GM18520 (cell line): Measurements from ENCODE around the gene BTNL2.
"Not testable (repeated sequence)": the region's sequence is repeated elsewhere in the genome, so short reads cannot be mapped to it uniquely, and the experiment has no call there.

Experiments used
- ATAC-seq: cut with Tn5 transposase; IDR thresholded peaks from one replicate; pipeline ENCODE4 v1.9.1; 2021; ENCODE audit not compliant: unreplicated experiment

BTNL2 gene

GRCh38 chr6:32406857-32407256 is at the start of gene BTNL2:
Gene BTNL2, minus strand, starts transcription at chr6:32407181. Its CDS starts 58 bp downstream, at chr6:32407123.
- no peak for ATAC-seq

- no peak for ATAC-seq
These were observed 42.2 kb upstream of the BTNL2 start for GRCh38 chr6:32449088-32449736.

GRCh38 chr6:32447932-32448331 is 41.0 kb upstream of the BTNL2 start:
- ATAC-seq = no peak

DNA sequence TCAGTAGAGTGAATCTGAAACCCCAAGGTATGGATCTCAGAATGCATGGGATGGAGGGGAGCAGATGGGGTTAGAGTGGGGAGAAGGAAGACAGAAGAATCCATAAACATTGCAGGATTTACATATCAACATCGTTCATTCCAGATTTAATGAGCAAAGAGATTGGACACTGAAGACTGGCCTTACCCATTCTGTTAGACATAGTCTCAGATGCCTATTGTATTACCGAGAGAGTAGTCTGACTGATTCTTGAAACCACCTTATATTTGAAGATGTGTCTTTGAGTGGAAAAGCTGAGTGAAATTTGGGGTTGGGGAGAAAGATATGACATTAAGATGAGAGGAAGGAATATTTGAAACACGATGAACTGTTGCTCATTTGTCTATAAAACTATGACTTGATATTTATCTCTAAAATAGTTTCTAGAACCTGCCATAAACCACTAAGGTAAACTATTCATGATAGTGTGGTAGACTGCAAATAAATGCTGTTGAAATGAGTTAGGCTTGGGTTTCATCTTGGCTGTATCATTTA is 38.4 kb upstream of the BTNL2 start:
- ATAC-seq = no peak

GRCh38 chr6:32444433-32444832 is 37.5 kb upstream of the BTNL2 start:
- ATAC-seq = no peak

- no peak for ATAC-seq
These were observed 36.1 kb upstream of the BTNL2 start for GRCh38 chr6:32442977-32443552.

DNA sequence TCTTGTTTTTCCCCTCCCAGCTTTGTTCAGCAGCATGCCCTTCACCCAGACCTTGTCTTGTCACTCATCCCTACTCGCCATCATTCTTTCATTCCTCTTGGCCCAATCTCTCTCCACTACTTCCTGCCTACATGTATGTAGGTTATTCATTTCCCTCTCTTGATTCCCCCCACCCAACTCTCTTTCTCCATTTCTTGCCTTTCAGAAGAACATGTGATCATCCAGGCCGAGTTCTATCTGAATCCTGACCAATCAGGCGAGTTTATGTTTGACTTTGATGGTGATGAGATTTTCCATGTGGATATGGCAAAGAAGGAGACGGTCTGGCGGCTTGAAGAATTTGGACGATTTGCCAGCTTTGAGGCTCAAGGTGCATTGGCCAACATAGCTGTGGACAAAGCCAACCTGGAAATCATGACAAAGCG is 35.3 kb upstream of the BTNL2 start:
- ATAC-seq = no peak

DNA sequence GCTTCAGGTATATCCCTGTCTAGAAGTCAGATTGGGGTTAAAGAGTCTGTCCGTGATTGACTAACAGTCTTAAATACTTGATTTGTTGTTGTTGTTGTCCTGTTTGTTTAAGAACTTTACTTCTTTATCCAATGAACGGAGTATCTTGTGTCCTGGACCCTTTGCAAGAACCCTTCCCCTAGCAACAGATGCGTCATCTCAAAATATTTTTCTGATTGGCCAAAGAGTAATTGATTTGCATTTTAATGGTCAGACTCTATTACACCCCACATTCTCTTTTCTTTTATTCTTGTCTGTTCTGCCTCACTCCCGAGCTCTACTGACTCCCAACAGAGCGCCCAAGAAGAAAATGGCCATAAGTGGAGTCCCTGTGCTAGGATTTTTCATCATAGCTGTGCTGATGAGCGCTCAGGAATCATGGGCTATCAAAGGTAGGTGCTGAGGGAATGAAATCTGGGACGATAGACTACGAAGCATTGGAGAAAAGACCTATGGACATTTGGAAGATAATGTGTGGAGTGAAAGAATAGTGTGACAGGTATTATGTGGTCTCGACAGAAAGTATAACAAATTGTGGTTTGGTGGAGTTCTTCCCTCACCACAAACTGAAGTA is 32.7 kb upstream of the BTNL2 start, which contains the start of gene HLA-DRA:
Gene HLA-DRA, plus strand, starts transcription at position 286 of the 613 bp plus-strand sequence. Its CDS starts 64 bp downstream, at position 350.
- ATAC-seq = peak; percentile 74

GRCh38 chr6:32439139-32439538 is 32.2 kb upstream of the BTNL2 start:
- ATAC-seq = no peak

DNA sequence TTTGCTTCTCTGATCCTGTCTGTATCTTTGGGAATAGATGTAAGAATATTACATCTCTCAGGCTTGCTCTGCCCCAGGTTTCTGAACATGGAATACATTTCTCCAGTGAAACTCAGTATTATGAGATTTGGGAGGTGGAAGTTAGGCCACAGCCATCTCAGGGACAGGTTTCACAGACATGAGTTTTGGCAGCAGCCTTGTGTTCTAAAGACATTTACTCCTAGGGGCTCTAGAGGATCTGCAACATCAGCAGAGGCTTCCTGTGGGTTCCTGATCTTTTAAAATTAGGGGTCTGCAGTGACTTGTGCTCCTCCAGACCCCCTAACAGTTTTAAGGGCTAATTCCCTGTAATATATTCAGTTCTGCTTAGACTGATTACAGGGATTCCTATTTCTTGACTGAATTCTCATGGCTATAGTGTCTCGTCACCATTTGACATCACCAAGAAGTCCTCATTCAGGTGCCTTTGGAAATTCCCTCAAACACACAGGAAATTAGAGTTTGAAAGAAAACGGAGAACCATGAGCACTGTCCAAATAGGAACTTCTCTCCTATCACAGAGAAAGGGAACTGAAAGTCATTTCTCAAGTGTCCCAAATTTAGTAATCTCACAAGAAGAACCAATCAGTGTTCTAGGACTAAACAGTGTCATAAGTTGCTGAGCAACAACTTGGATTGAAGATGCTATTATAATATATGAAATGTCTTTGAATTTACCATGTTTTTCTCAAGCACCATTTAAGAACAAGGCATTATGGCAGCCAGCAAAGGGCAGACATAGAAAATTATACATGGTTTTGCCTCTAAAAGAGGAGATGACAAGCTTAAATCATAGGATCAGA is 30.2 kb upstream of the BTNL2 start:
- ATAC-seq = peak; percentile 72

GRCh38 chr6:32436186-32436585 is 29.2 kb upstream of the BTNL2 start:
- no peak for ATAC-seq

- not testable (repeated sequence) for ATAC-seq
These were observed 27.0 kb upstream of the BTNL2 start for GRCh38 chr6:32433950-32434349.

DNA sequence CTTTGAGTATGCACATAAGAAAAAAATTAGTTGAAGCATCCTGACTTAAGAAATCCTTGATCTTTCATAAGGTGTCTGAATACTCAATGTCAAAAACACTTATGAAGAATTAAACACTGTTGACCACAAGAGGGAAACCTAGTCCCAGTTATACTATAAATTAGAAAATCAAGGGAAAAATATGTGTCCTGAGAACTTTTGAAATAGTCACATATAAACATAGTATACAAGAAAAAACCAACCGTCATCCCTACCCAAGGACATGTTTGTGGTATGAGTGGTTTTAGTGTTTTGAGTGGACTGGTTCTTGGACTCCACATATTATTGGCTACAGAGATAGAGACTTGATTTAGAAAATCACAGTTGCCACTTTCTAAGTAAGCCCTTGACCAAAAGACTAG is 25.1 kb upstream of the BTNL2 start:
- ATAC-seq = no peak

DNA sequence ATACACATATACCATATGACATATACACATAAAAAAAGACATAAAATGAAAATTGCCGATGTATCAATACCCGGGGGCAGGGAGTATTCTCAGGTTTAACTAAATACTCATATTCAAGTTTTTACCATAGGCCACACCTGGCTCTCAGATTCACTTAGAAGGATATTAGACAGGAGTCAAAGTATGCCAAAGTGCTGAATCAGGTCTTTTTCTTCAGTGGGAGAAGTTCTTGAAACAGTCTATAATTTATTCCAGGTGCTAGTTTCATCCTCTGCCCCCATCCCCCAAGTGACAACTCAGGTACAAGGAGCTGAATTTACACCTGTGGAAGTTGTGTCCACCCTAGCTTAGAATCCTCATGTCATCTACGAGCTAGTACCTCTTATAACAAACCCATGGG is 24.2 kb upstream of the BTNL2 start:
- ATAC-seq = no peak

GRCh38 chr6:32430179-32430578 is 23.2 kb upstream of the BTNL2 start:
- ATAC-seq = no peak

GRCh38 chr6:32427934-32428474 is 21.0 kb upstream of the BTNL2 start:
- ATAC-seq = no peak

GRCh38 chr6:32427218-32427617 is 20.2 kb upstream of the BTNL2 start:
- ATAC-seq = no peak

DNA sequence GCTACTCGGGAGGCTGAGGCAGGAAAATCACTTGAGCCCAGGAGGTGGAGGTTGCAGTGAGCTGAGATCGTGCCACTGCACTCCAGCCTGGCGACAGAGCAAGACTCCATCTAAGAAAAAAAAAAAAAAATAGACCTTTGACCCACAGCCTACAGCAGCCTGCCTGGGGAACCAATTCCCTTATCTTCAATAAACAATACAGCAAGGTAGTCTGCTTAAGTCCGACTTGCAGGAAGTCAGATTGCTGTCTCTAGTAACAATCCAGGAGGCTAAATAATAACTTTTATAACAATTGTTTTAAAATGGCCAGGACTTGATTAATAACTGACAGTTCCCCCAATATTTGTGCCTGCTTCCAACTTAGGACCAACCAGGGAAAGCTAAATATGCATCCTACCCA is 19.4 kb upstream of the BTNL2 start:
- ATAC-seq = no peak

- ATAC-seq = no peak
These were observed 17.8 kb upstream of the BTNL2 start for GRCh38 chr6:32424589-32425300.

DNA sequence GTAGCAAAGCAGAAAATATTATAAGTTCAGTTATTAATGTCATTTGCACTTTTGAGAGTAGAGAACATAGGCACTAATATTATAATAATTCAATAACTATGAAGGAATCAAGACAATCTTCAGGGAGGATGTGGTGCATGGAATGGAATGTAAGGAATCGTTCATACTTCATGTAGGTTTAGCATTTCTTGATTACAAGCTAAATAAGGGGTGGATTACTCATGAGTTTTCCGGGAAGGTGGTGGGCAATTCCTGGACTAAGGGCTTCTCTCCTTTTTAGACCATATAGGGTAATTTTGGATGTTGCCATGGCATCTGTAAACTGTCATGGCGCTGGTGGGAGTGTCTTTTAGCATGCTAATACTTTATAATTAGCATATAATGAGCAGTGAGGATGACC is 9.1 kb upstream of the BTNL2 start:
- no peak for ATAC-seq
